GM13977 (cell line): ENCODE data around the gene AKAP8.

Experiments used
- DNase-seq: peaks from one replicate; pipeline ENCODE4 v3.0.0; 2012; ENCODE audit warnings: low spot score
- CTCF ChIP-seq: IDR thresholded peaks from 2 replicates; pipeline ENCODE4 v1.5.1; 2012; ENCODE audit warnings: mild to moderate bottlenecking, control low read depth; ENCODE audit not compliant: insufficient read depth; ENCODE audit errors: extremely low read depth, missing control alignments
- in situ Hi-C: fragments of 300-500 bp; cut with MboI; formaldehyde crosslinking; loops from one replicate; pipeline ENCODE4 v1.12.0; 2022; ENCODE audit warnings: low sequenced_read_pairs, low pct_unique_long_range_greater_than_20kb, mixed read lengths, inconsistent platforms; ENCODE audit not compliant: unreplicated experiment

Gene AKAP8

DNA sequence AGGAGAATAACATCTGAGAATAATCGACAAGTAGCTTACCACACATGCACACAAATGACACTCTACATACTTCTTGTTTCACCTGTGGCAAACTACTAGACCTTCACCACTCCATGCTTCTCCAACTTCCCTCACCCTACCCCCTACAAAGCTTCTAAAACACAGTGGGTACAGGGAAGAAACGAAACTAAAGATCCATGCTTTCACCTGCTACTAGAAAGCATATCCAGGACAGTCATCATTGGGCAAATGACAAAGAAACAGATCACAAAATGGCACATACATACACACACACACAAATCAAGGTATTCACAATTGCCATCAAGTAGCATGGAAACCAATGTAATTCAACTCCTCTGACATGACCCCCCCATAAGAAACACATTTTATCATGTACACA lies 57.8 kb downstream of the AKAP8 start:
- in situ Hi-C loops, result no loop called here
- DNase-seq, result no peak
- TF ChIP-seq CTCF, result no peak

DNA sequence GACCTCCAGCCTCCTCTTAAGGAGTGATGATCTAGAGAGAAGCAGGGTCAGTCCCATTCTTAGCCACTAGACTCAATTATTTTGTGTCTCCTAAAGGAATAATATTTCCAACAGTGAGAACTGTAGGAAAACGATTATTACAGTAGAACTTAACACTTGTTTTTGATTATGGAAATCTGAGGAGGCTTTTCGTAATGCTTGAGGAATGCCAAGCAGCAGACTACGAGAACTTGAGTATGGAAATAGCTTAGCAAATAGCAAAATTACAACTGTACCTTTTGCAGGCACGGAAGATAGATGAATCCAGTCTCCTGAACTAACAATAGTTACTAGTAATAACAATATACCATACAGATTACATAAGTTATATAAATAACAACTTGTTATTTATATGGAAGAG lies 59.5 kb downstream of the AKAP8 start:
- in situ Hi-C loops, result no loop called here
- DNase-seq, result no peak
- TF ChIP-seq CTCF, result no peak

DNA sequence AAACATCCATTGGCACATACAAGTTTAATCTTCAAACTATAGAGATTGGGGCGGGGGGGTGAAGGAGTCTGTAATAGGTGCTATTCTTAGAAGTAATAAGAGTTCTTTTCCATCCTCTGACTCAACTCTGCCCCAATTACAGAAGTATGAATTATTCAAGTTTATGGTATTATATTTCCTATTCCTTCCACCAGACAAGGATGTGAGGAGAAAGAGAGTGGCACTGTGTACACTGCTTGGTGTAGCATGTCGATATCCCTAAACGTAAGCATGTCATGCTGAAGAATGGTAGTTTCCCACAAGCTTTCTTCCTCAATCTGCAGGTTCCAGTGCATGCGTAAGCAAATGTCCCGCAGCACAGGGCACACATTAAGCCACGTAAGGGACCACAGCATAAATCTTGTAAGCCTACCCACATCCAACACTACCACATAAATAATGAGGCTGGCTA lies 61.3 kb downstream of the AKAP8 start:
- in situ Hi-C loops, result no loop called here
- TF ChIP-seq CTCF, result no peak
- no peak for DNase-seq

GRCh38 chr19:15317392-15318071 lies 62.1 kb downstream of the AKAP8 start:
- no peak for DNase-seq
- in situ Hi-C loops, result no loop called here
- TF ChIP-seq CTCF, result no peak

- no peak for DNase-seq
- in situ Hi-C loops, result no loop called here
- no peak for TF ChIP-seq CTCF
Measured at GRCh38 chr19:15316498-15316897, 63.1 kb downstream of the AKAP8 start.

DNA sequence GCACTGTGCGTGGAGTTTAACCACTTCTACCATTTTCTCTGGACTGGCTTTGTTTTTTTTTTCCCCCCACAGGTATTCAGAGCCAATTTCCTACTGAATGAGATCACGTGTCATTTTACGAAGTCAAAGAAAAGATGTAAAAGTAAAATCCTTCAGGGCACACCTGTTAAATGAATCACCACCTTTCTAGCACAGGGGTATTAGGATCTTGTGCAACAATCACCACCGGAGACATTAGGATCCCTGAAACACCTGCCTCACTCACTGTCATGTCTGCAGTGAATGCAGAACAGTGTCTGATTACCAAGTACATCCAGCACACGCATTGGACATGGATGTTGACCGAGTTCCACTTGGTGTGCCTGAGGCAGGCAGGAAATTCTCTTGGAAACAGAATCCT lies 64.5 kb downstream of the AKAP8 start:
- in situ Hi-C loops, result no loop called here
- DNase-seq, result no peak

More for the DNA sequence above, 64.5 kb downstream of the AKAP8 start:
- TF ChIP-seq CTCF, result no peak
